HPDE6-E6E7 (cell line): Measurements from ENCODE around the gene RAMP3.

Source experiments
- DNase-seq: peaks from one replicate; pipeline ENCODE4 v3.0.0; 2011; ENCODE audit warnings: missing footprints; ENCODE audit errors: extremely low spot score

Gene RAMP3

DNA sequence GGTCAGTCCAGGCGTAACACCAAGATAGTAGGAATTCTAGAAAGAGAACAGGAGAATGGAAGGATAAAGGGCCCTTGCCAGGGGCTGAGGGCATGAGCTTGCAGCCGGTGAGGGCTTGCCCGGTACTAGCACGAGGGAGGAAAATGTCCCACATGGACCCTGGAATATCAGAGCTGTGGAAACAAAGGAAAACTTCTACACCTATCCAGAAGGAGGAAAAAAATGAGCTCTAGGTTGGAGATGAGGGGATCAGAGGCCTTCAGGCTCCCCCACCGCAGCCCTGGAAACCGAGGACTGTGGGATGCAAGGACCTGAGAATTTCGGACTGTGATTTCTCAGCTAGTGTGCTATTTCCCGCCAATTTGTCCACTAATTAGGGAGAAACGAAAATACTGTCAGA, 22.1 kb downstream of the RAMP3 start:
- no peak for DNase-seq

- DNase-seq: no peak
These were observed 22.7 kb downstream of the RAMP3 start for GRCh38 chr7:45180084-45180986.

GRCh38 chr7:45181286-45181960, 23.8 kb downstream of the RAMP3 start:
- DNase-seq: no peak

DNA sequence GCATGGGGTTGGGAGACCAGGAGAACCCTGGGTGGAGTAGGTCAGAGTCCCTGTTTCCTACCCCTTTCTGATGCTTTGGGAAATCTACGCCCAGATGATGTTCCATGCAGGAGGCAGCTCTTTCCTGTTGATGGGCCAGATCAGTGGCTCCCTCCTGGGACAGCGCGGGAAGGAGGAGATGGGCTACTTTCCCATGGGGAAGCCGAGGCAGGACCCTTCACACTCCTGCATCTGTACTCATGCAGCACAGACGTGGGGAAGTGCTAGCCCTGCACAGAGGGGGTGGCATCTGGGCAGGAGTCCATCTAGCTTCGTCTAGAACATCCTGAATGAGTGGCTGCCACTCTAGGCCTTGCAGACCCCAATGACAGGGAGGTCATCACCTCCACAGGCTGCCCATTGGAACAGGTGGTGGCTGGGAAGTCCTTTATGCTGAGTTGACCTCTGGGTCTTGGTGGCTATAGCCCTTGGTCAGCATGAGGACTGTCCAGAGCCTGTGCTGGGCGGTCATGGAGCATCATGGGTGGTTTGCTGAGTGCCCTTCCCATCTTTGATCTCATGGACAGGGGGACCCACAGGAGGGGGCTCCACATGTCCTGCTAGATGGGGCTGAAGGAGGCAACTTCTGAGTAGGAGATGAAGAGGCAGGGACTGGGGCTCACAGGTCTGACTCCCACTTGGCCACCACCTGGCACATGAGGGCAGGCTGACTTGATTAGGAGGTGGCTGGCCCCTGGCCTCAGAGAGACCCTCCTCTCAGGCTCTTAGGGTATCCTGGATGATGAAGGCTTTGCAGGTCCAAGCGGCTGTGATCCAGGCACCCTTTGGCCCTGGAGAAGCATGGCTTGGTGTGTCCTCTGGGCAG, 24.6 kb downstream of the RAMP3 start:
- DNase-seq: no peak

- DNase-seq: no peak
These were observed 25.5 kb downstream of the RAMP3 start for GRCh38 chr7:45182856-45183710.

GRCh38 chr7:45183711-45184210, 26.2 kb downstream of the RAMP3 start:
- DNase-seq: no peak

- DNase-seq: no peak
These were observed 26.9 kb downstream of the RAMP3 start for GRCh38 chr7:45184326-45185027.

- no peak for DNase-seq
These were observed 27.7 kb downstream of the RAMP3 start for GRCh38 chr7:45185028-45185863.

DNA sequence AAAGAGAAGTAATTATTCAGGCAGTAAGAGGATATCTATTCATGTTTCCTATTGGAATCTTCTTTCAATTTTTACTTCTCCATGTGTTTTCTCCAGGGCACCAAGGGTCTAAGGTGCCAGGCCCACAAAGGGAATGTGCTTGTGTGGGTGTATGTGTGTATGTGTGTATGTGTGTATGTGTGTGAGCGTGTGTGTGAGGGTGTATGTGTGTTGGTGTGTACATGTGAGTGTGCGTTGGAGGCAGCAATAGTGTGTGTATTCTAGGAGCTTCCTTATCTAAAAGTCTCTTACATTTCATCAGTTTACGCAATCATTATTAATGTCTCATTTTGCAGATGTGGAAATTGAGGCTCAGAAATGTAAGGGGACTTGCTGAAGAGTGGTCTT, 28.3 kb downstream of the RAMP3 start:
- DNase-seq: no peak

GRCh38 chr7:45186261-45186813, 28.7 kb downstream of the RAMP3 start:
- no peak for DNase-seq

GRCh38 chr7:45187089-45187945, 29.7 kb downstream of the RAMP3 start:
- no peak for DNase-seq

DNA sequence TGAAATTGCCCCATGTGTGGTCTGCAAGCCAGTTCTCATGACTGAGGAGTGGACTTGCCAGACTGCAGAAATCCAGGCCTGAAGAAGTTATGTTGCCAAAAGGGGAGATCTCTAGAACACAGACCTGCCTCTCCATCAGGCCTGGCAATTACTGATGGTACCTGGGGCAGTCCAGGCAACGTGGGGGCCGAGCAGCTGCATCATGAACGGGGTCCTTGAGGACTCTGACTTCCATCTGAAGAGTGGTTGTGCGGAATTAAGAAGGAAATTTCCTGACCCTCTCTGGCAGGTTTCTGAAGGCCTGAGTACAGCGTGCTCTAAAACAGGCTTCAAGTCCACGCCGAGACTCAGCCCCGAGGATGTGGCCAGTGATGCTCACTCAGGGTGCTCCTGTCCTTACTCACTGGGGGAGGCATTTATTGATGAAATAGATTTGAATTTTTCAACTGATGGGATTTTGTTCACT, 30.4 kb downstream of the RAMP3 start:
- DNase-seq: no peak

- no peak for DNase-seq
These were observed 31.1 kb downstream of the RAMP3 start for GRCh38 chr7:45188736-45189135.

- no peak for DNase-seq
These were observed 31.8 kb downstream of the RAMP3 start for GRCh38 chr7:45189151-45189970.

DNA sequence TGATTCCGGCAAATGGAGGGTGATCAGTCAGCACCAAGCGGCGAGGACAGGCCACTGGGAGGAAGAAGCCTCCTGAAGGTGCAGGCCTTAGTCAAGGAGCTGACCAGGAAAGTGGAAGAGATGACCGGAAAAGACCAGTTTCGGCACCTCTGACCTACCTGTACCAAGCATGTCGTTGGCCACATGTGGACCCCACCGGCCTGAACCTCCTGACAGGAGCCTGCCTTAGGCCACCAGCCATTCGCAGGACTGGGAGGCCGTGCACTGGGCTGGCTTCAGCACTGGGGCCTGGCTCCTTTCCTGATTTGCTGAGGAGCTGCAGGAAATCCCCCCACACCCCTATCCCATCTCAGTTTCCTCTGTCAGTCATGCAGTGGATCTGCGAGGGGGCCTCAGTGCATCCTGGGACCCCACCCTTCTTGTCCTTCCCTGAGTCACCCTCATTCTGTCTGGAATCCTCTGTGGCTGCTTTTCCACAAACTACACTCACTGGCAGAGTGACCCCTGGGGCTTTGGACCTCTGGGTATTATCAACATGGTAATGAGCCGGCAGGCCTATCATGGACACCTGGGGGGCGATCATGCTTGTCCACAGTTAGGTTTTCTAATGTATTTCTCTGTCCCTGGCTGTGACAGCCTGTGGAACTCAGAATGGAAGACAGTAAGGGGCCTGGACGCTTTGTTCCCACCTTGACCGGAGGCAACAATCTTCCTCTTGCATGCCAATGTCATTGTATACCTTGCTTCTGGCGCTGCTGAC, 33.0 kb downstream of the RAMP3 start:
- no peak for DNase-seq

DNA sequence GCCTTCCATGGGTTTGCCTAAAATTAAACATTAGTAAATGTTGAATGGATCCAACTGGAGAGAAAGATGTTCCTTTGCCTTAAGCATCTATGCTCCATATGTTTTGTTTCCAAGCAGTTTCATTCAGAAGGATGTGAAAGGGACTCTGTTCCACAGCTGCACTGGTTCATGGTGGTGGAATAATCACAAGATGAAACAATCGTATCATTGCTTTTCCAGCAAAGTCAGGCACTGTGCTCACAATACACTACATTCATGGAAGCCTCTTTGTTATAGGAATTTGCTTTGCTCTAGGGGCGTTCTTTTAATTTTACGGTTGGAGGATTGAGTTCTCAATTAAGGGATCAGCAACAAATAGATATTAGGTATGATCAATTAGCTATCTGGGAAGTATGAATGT, 33.8 kb downstream of the RAMP3 start:
- no peak for DNase-seq
